HepG2 (cell line): Measurements from ENCODE around the gene HOXC11. TPM values are rescaled to one million over a fixed set of nuclear protein-coding genes. Genes with fewer than 3 reads are reported as not detected.

ENCODE experiments used
- ATAC-seq: fragments of 200-7000 bp; cut with Tn5 transposase; 3 replicates; pipeline ENCODE4 v1.9.1; 2020; ENCODE audit warnings: mild to moderate bottlenecking, moderate library complexity
- BruUV-seq: library from RNA; stranded (reverse); fragments of 400-500 nt; replicated peaks from 2 replicates; lab custom pipeline; 2021; lab: Mats Ljungman, UMichigan
- CTCF ChIA-PET: fragments of 300-600 bp; formaldehyde crosslinking; extraction: SDS; loops from one replicate; lab custom pipeline; 2021; ENCODE audit warnings: low total read pairs, inconsistent platforms, low intra/inter-chr PET ratio; lab: Yijun Ruan, JAX
- POLR2A ChIA-PET: fragments of 350-600 bp; sonication (Branson Sonifier 250); formaldehyde crosslinking; loops from one replicate; lab custom pipeline; 2020; ENCODE audit warnings: antibody characterized with exemption, inconsistent platforms; lab: Yijun Ruan, JAX
- DNase-seq: peaks from one replicate; pipeline ENCODE4 v3.0.0-alpha.2; 2015; ENCODE audit warnings: low spot score
- FAIRE-seq: peaks from 3 replicates; lab custom pipeline; 2011; peaks lifted over from hg19 to GRCh38; lab: Jason Lieb, UNC
- H2AFZ ChIP-seq: one replicate; pipeline ENCODE4 v1.6.1; 2011; ENCODE audit warnings: low read length, inconsistent platforms
- H3K27ac ChIP-seq: fragments of 300-600 bp; 3 replicates; pipeline ENCODE4 v1.8.0; 2011; ENCODE audit warnings: mixed run types, mild to moderate bottlenecking, mixed read lengths, low read length, inconsistent platforms; ENCODE audit not compliant: insufficient read depth; ENCODE audit errors: extremely low read length
- H3K27me3 ChIP-seq, 2 experiments: fragments of 200-600 bp in 1 of 2; 2 replicates in 1 of 2; 3 replicates in 1 of 2; pipeline versions ENCODE4 v1.6.0 to v1.8.0; 2011; ENCODE audit warnings: low read length in 2 of 2, mild to moderate bottlenecking in 2 of 2, moderate library complexity in 2 of 2, inconsistent platforms in 1 of 2; ENCODE audit not compliant: insufficient read depth in 2 of 2, control insufficient read depth in 1 of 2
- H3K36me3 ChIP-seq, 2 experiments: fragments of 200-600 bp in 1 of 2; replicated peaks in 1 of 2; 2 replicates in 1 of 2; 3 replicates in 1 of 2; pipeline versions ENCODE4 v1.5.1 to v1.8.0; 2011; ENCODE audit warnings: low read length in 2 of 2, inconsistent platforms in 1 of 2; ENCODE audit not compliant: insufficient read depth in 2 of 2, control insufficient read depth in 1 of 2
- H3K4me1 ChIP-seq: 2 replicates; pipeline ENCODE4 v1.5.1; 2012; ENCODE audit warnings: low read length, inconsistent platforms; ENCODE audit not compliant: insufficient read depth
- H3K4me2 ChIP-seq: 2 replicates; pipeline ENCODE4 v1.6.0; 2011; ENCODE audit warnings: low read depth, low read length, inconsistent platforms
- H3K4me3 ChIP-seq, 3 experiments: fragments of 200-600 bp in 1 of 3; sonication (generic), shearing (Covaris generic) in 1 of 3; replicated peaks in 1 of 3; 2 replicates each; pipeline ENCODE4 v1.5.1; 2011 to 2016; ENCODE audit warnings: low read length in 3 of 3, inconsistent platforms in 2 of 3, low read depth in 2 of 3, mild to moderate bottlenecking in 2 of 3, control low read depth in 1 of 3, mixed read lengths in 1 of 3; ENCODE audit not compliant: insufficient read depth in 1 of 3
- H3K79me2 ChIP-seq: one replicate; pipeline ENCODE4 v1.6.1; 2011; ENCODE audit warnings: low read length, inconsistent platforms; ENCODE audit not compliant: insufficient read depth
- H3K9ac ChIP-seq: 2 replicates; pipeline ENCODE4 v1.6.0; 2011; ENCODE audit warnings: mild to moderate bottlenecking, low read depth, low read length, inconsistent platforms; ENCODE audit not compliant: insufficient read depth
- H3K9me3 ChIP-seq: 2 replicates; pipeline ENCODE4 v1.5.1; 2012; ENCODE audit warnings: mild to moderate bottlenecking, low read length
- H4K20me1 ChIP-seq: 2 replicates; pipeline ENCODE4 v1.6.0; 2011; ENCODE audit warnings: inconsistent platforms, mild to moderate bottlenecking, low read length, moderate library complexity; ENCODE audit not compliant: insufficient read depth
- KDM4B ChIP-seq: sonication (generic); formaldehyde crosslinking; IDR thresholded peaks from 2 replicates; pipeline ENCODE4 v1.4.0; 2020; ENCODE audit warnings: missing genetic modification reagents
- NFRKB ChIP-seq: fragments of 450-650 bp; IDR thresholded peaks from 2 replicates; pipeline ENCODE4 v1.6.1; 2017
- RBM22 ChIP-seq: fragments of 200-400 bp; formaldehyde crosslinking; optimal IDR thresholded peaks from 2 replicates; pipeline ENCODE3; 2017; ENCODE audit warnings: mild to moderate bottlenecking, low read length, moderate library complexity
- SMAD9 ChIP-seq: sonication (generic); formaldehyde crosslinking; IDR thresholded peaks from 2 replicates; pipeline ENCODE4 v1.5.1; 2020; ENCODE audit warnings: mild to moderate bottlenecking, missing genetic modification reagents
- SRSF9 ChIP-seq: fragments of 200-400 bp; formaldehyde crosslinking; IDR thresholded peaks from 2 replicates; pipeline ENCODE4 v1.6.1; 2018; ENCODE audit warnings: borderline replicate concordance, mild to moderate bottlenecking, low read depth, low read length; ENCODE audit not compliant: insufficient read depth, poor library complexity, severe bottlenecking
- SUZ12 ChIP-seq: fragments of 150-350 bp; IDR thresholded peaks from 2 replicates; pipeline ENCODE4 v1.6.1; 2014; ENCODE audit warnings: low read depth, low read length
- TP53 ChIP-seq: sonication (generic); formaldehyde crosslinking; conservative IDR thresholded peaks from 2 replicates; pipeline ENCODE4 v1.4.0; 2020; ENCODE audit warnings: missing genetic modification reagents
- YEATS2 ChIP-seq: sonication (generic); formaldehyde crosslinking; IDR thresholded peaks from 2 replicates; pipeline ENCODE4 v1.4.0; 2020; ENCODE audit warnings: missing genetic modification reagents, borderline replicate concordance
- ZNF570 ChIP-seq: sonication (generic); formaldehyde crosslinking; IDR thresholded peaks from 2 replicates; pipeline ENCODE4 v1.4.0; 2020; ENCODE audit warnings: mild to moderate bottlenecking, missing genetic modification reagents, borderline replicate concordance
- ZNF761 ChIP-seq: sonication (generic); formaldehyde crosslinking; conservative IDR thresholded peaks from 2 replicates; pipeline ENCODE4 v1.4.0; 2020; ENCODE audit warnings: mild to moderate bottlenecking, missing genetic modification reagents
- ZNF766 ChIP-seq: sonication (generic); formaldehyde crosslinking; IDR thresholded peaks from 2 replicates; pipeline ENCODE4 v1.5.0; 2020; ENCODE audit warnings: missing genetic modification reagents, borderline replicate concordance
- ZNF770 ChIP-seq: sonication (generic); formaldehyde crosslinking; IDR thresholded peaks from 2 replicates; pipeline ENCODE4 v1.5.0; 2020; ENCODE audit warnings: mild to moderate bottlenecking, missing genetic modification reagents
- WGBS: methylation state at CpG from one replicate; pipeline ENCODE4 v1.1.6; 2017; ENCODE audit warnings: low lambda C conversion rate; 5-methylcytosine and 5-hydroxymethylcytosine counted together
- in situ Hi-C: cut with HindIII; loops from 2 replicates; pipeline ENCODE4 v1.10.0; 2017; ENCODE audit warnings: low pct_unique_long_range_greater_than_20kb; ENCODE audit not compliant: extremely low pct_ligation_motif_present
- intact Hi-C: fragments of 100-400 bp; cut with micrococcal nuclease; formaldehyde crosslinking; loops from one replicate; pipeline ENCODE4 v1.10.0; 2022; ENCODE audit not compliant: unreplicated experiment
- polyA plus RNA-seq, 8 experiments: library from polyadenylated mRNA; depleted of rRNA in 3 of 8; stranded (reverse) in 7 of 8; unstranded in 1 of 8; fragments of >200 nt; fragmentation: Illumina TruSeq in 4 of 8; extraction: Trizol in 4 of 8; gene quantifications; 2 replicates each; pipeline versions ENCODE4 v1.2.1 to v1.2.3, GENCODE V29; 2011 to 2016; ENCODE audit warnings: low read depth in 4 of 8, missing spikeins in 1 of 8, mixed read lengths in 1 of 8; ENCODE audit not compliant: insufficient read depth in 1 of 8
- total RNA-seq, 5 experiments: library from RNA; depleted of rRNA; stranded (reverse); fragments of >200 nt; fragmentation: Illumina TruSeq; extraction: Trizol; gene quantifications; 2 replicates each; pipeline ENCODE4 v1.2.3, GENCODE V29; 2016; ENCODE audit warnings: low read depth in 1 of 5
- TF ChIP-seq, protein P1 (sequence below): sonication (generic); formaldehyde crosslinking; IDR thresholded peaks from 2 replicates; pipeline ENCODE4 v1.4.0; 2020; ENCODE audit warnings: missing genetic modification reagents
- TF ChIP-seq, protein P2 (sequence below): sonication (generic); formaldehyde crosslinking; IDR thresholded peaks from 2 replicates; pipeline ENCODE4 v1.8.0; 2022; ENCODE audit warnings: missing genetic modification reagents, mild to moderate bottlenecking, moderate library complexity, borderline replicate concordance

HOXC11 gene
- total and polyA plus RNA-seq, 2 of the 13 experiments (the other 11 are each of a cell fraction or from before 2014, with no cell fraction given) = not detected

DNA sequence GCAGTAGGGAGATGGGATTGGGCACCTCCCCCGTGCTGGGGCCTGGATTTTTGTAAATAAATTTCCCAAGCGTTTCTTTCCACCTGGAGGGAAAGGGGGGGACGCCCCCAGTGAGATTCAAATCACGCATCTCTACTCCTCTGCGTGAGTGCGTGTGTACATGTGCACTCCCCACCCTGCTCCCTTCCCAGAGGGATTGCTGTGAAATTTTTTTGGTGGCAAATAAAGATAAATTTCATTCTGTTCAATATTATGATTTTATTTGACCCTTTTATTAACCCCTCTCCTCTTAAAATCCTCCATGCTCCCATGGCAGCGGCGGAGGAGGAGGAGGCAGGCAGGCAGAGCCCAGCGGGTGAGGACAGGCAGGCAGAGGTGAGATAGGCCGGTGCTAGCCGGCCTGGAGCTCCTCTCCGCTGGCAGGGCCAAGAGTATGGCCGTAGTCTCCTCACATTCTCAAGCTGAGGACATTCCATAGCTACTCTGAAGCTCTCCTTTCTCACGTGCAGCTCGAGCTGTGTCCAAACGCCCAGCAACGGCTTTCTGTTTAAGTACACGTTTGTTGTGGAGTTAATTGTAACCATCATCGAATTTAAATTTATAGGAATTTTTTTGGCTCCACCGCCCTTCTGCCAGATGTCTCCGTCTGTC is 3.4 kb downstream of the HOXC11 start:
- H3K9me3 ChIP-seq = no peaks in the 10 kb centered on the region
- BruUV-seq = no TSS peak
- peaks cover 44% of the 10 kb centered on the region for H3K4me1 ChIP-seq
- no peak for FAIRE-seq
- H3K4me2 ChIP-seq = no peak overlapping the region
- TF ChIP-seq ZNF761 (CRISPR knock-in tag) (no peak), ZNF770 (CRISPR knock-in tag) (no peak), SMAD9 (CRISPR knock-in tag) (no peak), SUZ12 (no peak), TP53 (CRISPR knock-in tag) (no peak), SRSF9 (no peak), RBM22 (no peak), KDM4B (CRISPR knock-in tag) (no peak), ZNF570 (CRISPR knock-in tag) (no peak), ZNF766 (CRISPR knock-in tag) (no peak), NFRKB (no peak), YEATS2 (CRISPR knock-in tag) (no peak)
- TF ChIP-seq, protein P1, sequence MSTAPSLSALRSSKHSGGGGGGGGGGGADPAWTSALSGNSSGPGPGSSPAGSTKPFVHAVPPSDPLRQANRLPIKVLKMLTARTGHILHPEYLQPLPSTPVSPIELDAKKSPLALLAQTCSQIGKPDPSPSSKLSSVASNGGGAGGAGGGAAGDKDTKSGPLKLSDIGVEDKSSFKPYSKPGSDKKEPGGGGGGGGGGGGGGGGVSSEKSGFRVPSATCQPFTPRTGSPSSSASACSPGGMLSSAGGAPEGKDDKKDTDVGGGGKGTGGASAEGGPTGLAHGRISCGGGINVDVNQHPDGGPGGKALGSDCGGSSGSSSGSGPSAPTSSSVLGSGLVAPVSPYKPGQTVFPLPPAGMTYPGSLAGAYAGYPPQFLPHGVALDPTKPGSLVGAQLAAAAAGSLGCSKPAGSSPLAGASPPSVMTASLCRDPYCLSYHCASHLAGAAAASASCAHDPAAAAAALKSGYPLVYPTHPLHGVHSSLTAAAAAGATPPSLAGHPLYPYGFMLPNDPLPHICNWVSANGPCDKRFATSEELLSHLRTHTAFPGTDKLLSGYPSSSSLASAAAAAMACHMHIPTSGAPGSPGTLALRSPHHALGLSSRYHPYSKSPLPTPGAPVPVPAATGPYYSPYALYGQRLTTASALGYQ (CRISPR knock-in tag) = no peak
- TF ChIP-seq, protein P2, sequence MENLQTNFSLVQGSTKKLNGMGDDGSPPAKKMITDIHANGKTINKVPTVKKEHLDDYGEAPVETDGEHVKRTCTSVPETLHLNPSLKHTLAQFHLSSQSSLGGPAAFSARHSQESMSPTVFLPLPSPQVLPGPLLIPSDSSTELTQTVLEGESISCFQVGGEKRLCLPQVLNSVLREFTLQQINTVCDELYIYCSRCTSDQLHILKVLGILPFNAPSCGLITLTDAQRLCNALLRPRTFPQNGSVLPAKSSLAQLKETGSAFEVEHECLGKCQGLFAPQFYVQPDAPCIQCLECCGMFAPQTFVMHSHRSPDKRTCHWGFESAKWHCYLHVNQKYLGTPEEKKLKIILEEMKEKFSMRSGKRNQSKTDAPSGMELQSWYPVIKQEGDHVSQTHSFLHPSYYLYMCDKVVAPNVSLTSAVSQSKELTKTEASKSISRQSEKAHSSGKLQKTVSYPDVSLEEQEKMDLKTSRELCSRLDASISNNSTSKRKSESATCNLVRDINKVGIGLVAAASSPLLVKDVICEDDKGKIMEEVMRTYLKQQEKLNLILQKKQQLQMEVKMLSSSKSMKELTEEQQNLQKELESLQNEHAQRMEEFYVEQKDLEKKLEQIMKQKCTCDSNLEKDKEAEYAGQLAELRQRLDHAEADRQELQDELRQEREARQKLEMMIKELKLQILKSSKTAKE (CRISPR knock-in tag) = no peak
- ChIA-PET POLR2A (no interaction called here), CTCF (no interaction called here)
- H4K20me1 ChIP-seq = no peaks in the 10 kb centered on the region
- no peak overlapping the region for H3K27ac ChIP-seq
- no peak for ATAC-seq
- no peaks in the 10 kb centered on the region for H3K79me2 ChIP-seq
- in situ Hi-C loops = no loop called here
- H2AFZ ChIP-seq = no peak overlapping the region
- peaks cover 6 to 89% of the 10 kb centered on the region in 2 experiments; a peak in 4 of 5 replicates for H3K27me3 ChIP-seq
- intact Hi-C loops = no loop called here
- H3K9ac ChIP-seq = no peak overlapping the region
- no peak for DNase-seq
- no peaks in the 10 kb centered on the region for H3K36me3 ChIP-seq
- 52% methylated on average over 21 of the region's 21 CpGs for WGBS
- H3K4me3 ChIP-seq = no peak overlapping the region
